Glutamatergic neuron (in vitro differentiated cells): ENCODE data around the gene ZNF629. TPM values are rescaled to one million over a fixed set of nuclear protein-coding genes. Genes with fewer than 3 reads are reported as not detected.
A peak's percentile ranks its signal among the peaks of the same experiment; 100 is the strongest.

Experiments
- DNase-seq: peaks from one replicate; pipeline ENCODE4 v3.0.0; 2022
- H3K27ac Mint-ChIP-seq: one replicate; pipeline ENCODE4 v1.8.0; 2020; ENCODE audit warnings: mild to moderate bottlenecking, mixed read lengths, inconsistent platforms; ENCODE audit not compliant: unreplicated experiment
- H3K27me3 Mint-ChIP-seq: one replicate; pipeline ENCODE4 v1.8.0; 2020; ENCODE audit warnings: mild to moderate bottlenecking, moderate library complexity, mixed read lengths, inconsistent platforms; ENCODE audit not compliant: unreplicated experiment
- H3K36me3 Mint-ChIP-seq: one replicate; pipeline ENCODE4 v1.8.0; 2020; ENCODE audit warnings: mild to moderate bottlenecking, mixed read lengths, inconsistent platforms; ENCODE audit not compliant: unreplicated experiment
- H3K4me1 Mint-ChIP-seq: one replicate; pipeline ENCODE4 v1.8.0; 2020; ENCODE audit warnings: mild to moderate bottlenecking, low read depth, mixed read lengths, inconsistent platforms; ENCODE audit not compliant: unreplicated experiment
- H3K4me3 Mint-ChIP-seq: one replicate; pipeline ENCODE4 v1.8.0; 2020; ENCODE audit warnings: mild to moderate bottlenecking, mixed read lengths, inconsistent platforms; ENCODE audit not compliant: unreplicated experiment
- H3K9me3 Mint-ChIP-seq: one replicate; pipeline ENCODE4 v1.8.0; 2020; ENCODE audit warnings: mild to moderate bottlenecking, moderate library complexity, mixed read lengths, inconsistent platforms; ENCODE audit not compliant: unreplicated experiment
- CTCF ChIP-seq: fragments of 200-600 bp; sonication (generic); IDR thresholded peaks from one replicate; pipeline ENCODE4 v1.5.0; 2021; ENCODE audit not compliant: partially characterized antibody, unreplicated experiment
- total RNA-seq: library from RNA; stranded (reverse); fragmentation: NEBNext Ultra II Directional; extraction: Animal tissue kit (Norgen Biotek cat#: 25700); gene quantifications from one replicate; pipeline ENCODE4 v1.2.1, GENCODE V29; 2021; ENCODE audit not compliant: unreplicated experiment

Gene ZNF629
- total RNA-seq, 1 donor from 2014 or later, result 42.5 TPM

- Mint-ChIP-seq H3K4me1 (peaks cover 4% of the 10 kb centered on the region), H3K36me3 (no peaks in the 10 kb centered on the region), H3K27ac (peak overlapping the region; percentile 29), H3K27me3 (peaks cover 9% of the 10 kb centered on the region), H3K9me3 (peaks cover 8% of the 10 kb centered on the region), H3K4me3 (no peak overlapping the region)
- TF ChIP-seq CTCF, result no peak
- no peak for DNase-seq
Measured at GRCh38 chr16:30750876-30751465, 36.0 kb downstream of the ZNF629 start.

GRCh38 chr16:30750201-30750600 lies 36.8 kb downstream of the ZNF629 start:
- peaks cover 2% of the 10 kb centered on the region for H3K36me3 Mint-ChIP-seq
- H3K4me3 Mint-ChIP-seq, result no peak overlapping the region
- peaks cover 9% of the 10 kb centered on the region for H3K27me3 Mint-ChIP-seq
- H3K9me3 Mint-ChIP-seq, result peaks cover 9% of the 10 kb centered on the region
- H3K27ac Mint-ChIP-seq, result no peak overlapping the region
- TF ChIP-seq CTCF, result no peak
- H3K4me1 Mint-ChIP-seq, result peaks cover 4% of the 10 kb centered on the region
- DNase-seq, result no peak

GRCh38 chr16:30748634-30749445 lies 38.2 kb downstream of the ZNF629 start:
- Mint-ChIP-seq H3K36me3 (peaks cover 4% of the 10 kb centered on the region), H3K9me3 (peaks cover 12% of the 10 kb centered on the region), H3K27ac (peak overlapping the region; percentile 74), H3K27me3 (peaks cover 9% of the 10 kb centered on the region), H3K4me3 (peak overlapping the region; percentile 96), H3K4me1 (peaks cover 4% of the 10 kb centered on the region)
- DNase-seq, result peak; percentile 66
- TF ChIP-seq CTCF, result no peak

- Mint-ChIP-seq H3K4me3 (peak within 1 kb of the TSS; percentile 96), H3K27ac (peak within 1 kb of the TSS; percentile 74), H3K27me3 (peaks cover 9% of the 10 kb centered on the region), H3K36me3 (peaks cover 4% of the 10 kb centered on the region), H3K9me3 (peaks cover 12% of the 10 kb centered on the region), H3K4me1 (peaks cover 4% of the 10 kb centered on the region)
- no peak for TF ChIP-seq CTCF
- DNase-seq, result peak; percentile 99
Measured at GRCh38 chr16:30747799-30748633, 39.0 kb downstream of the ZNF629 start, which contains the start of gene PHKG2. TSS of gene PHKG2 (plus strand) at chr16:30748425. CDS start at chr16:30748821, 396 bp downstream.
